HFFc6 (cell line): ENCODE measurements around the gene FAM168A. TPM values are rescaled to one million over a fixed set of nuclear protein-coding genes. Genes with fewer than 3 reads are reported as not detected.

ENCODE experiments used
- DNase-seq: peaks from one replicate; pipeline ENCODE4 v3.0.0-alpha.2; 2018
- H3K27ac Mint-ChIP-seq: 2 replicates; pipeline ENCODE4 v1.8.0; 2020; ENCODE audit warnings: mild to moderate bottlenecking, mixed read lengths
- H3K27me3 Mint-ChIP-seq: 2 replicates; pipeline ENCODE4 v1.8.0; 2021; ENCODE audit warnings: mild to moderate bottlenecking, moderate library complexity, mixed read lengths; ENCODE audit not compliant: insufficient read depth
- H3K36me3 Mint-ChIP-seq: 2 replicates; pipeline ENCODE4 v1.8.0; 2021; ENCODE audit warnings: low read depth, mixed read lengths
- H3K4me1 Mint-ChIP-seq: 2 replicates; pipeline ENCODE4 v1.8.0; 2020; ENCODE audit warnings: low read depth, mixed read lengths
- H3K4me3 Mint-ChIP-seq: 2 replicates; pipeline ENCODE4 v1.8.0; 2020; ENCODE audit warnings: mild to moderate bottlenecking, moderate library complexity, mixed read lengths
- H3K9me3 Mint-ChIP-seq: 2 replicates; pipeline ENCODE4 v1.8.0; 2020; ENCODE audit warnings: mild to moderate bottlenecking, mixed read lengths
- CTCF ChIP-seq: fragments of 200-600 bp; sonication (generic); IDR thresholded peaks from 2 replicates; pipeline ENCODE4 v1.5.0; 2021; ENCODE audit warnings: antibody characterized with exemption, mild to moderate bottlenecking
- total RNA-seq, 6 experiments: library from RNA; stranded (reverse); fragmentation: NEBNext Ultra II Directional; extraction: Animal tissue kit (Norgen Biotek cat#: 25700); gene quantifications; 2 replicates in 1 of 6; 3 replicates in 5 of 6; pipeline ENCODE4 v1.2.3, GENCODE V29; 2021

Gene FAM168A
- total RNA-seq, 6 experiments from 2014 or later: 32.6 to 40.1 (median 38.8) TPM

GRCh38 chr11:73461335-73461840 lies 136.5 kb downstream of the FAM168A start:
- Mint-ChIP-seq H3K4me1 (peaks cover 50% of the 10 kb centered on the region), H3K36me3 (peaks cover 9% of the 10 kb centered on the region), H3K9me3 (no peaks in the 10 kb centered on the region), H3K4me3 (no peak overlapping the region), H3K27ac (no peak overlapping the region), H3K27me3 (peaks cover 1% of the 10 kb centered on the region)
- no peak for DNase-seq
- TF ChIP-seq CTCF: no peak

- peaks cover 20% of the 10 kb centered on the region for H3K4me1 Mint-ChIP-seq
- H3K9me3 Mint-ChIP-seq: no peaks in the 10 kb centered on the region
- no peak overlapping the region for H3K4me3 Mint-ChIP-seq
- H3K27ac Mint-ChIP-seq: no peak overlapping the region
- no peak for DNase-seq
- TF ChIP-seq CTCF: no peak
- H3K36me3 Mint-ChIP-seq: peaks cover 9% of the 10 kb centered on the region
- no peaks in the 10 kb centered on the region; the same call in 1 of the 2 replicates for H3K27me3 Mint-ChIP-seq
Measured at GRCh38 chr11:73458201-73458600, 139.7 kb downstream of the FAM168A start.

- Mint-ChIP-seq H3K27me3 (no peaks in the 10 kb centered on the region; the same call in 1 of the 2 replicates), H3K27ac (no peak overlapping the region), H3K4me3 (no peak overlapping the region), H3K4me1 (no peaks in the 10 kb centered on the region), H3K9me3 (no peaks in the 10 kb centered on the region), H3K36me3 (no peaks in the 10 kb centered on the region; the same call in 1 of the 2 replicates)
- no peak for DNase-seq
- no peak for TF ChIP-seq CTCF
Measured at GRCh38 chr11:73454987-73455386, 142.9 kb downstream of the FAM168A start.

- no peak overlapping the region for H3K4me3 Mint-ChIP-seq
- H3K27me3 Mint-ChIP-seq: no peaks in the 10 kb centered on the region; the same call in 1 of the 2 replicates
- TF ChIP-seq CTCF: no peak
- no peaks in the 10 kb centered on the region; the same call in 1 of the 2 replicates for H3K36me3 Mint-ChIP-seq
- no peak for DNase-seq
- no peaks in the 10 kb centered on the region for H3K9me3 Mint-ChIP-seq
- no peak overlapping the region for H3K27ac Mint-ChIP-seq
- H3K4me1 Mint-ChIP-seq: no peaks in the 10 kb centered on the region
Measured at GRCh38 chr11:73453562-73453961, 144.3 kb downstream of the FAM168A start.

GRCh38 chr11:73452726-73453125 lies 145.2 kb downstream of the FAM168A start:
- no peak for TF ChIP-seq CTCF
- no peaks in the 10 kb centered on the region for H3K4me1 Mint-ChIP-seq
- DNase-seq: no peak
- no peak overlapping the region for H3K4me3 Mint-ChIP-seq
- H3K36me3 Mint-ChIP-seq: no peaks in the 10 kb centered on the region; the same call in 1 of the 2 replicates
- no peak overlapping the region for H3K27ac Mint-ChIP-seq
- H3K27me3 Mint-ChIP-seq: no peaks in the 10 kb centered on the region; the same call in 1 of the 2 replicates
- no peaks in the 10 kb centered on the region for H3K9me3 Mint-ChIP-seq

- Mint-ChIP-seq H3K4me1 (no peaks in the 10 kb centered on the region), H3K36me3 (no peaks in the 10 kb centered on the region; the same call in 1 of the 2 replicates), H3K9me3 (no peaks in the 10 kb centered on the region), H3K27me3 (no peaks in the 10 kb centered on the region; the same call in 1 of the 2 replicates), H3K27ac (no peak overlapping the region), H3K4me3 (no peak overlapping the region)
- no peak for DNase-seq
- no peak for TF ChIP-seq CTCF
Measured at GRCh38 chr11:73451896-73452295, 146.0 kb downstream of the FAM168A start.
